ENCODE data around the gene MRPL50. TPM values are rescaled to one million over a fixed set of nuclear protein-coding genes. Genes with fewer than 3 reads are reported as not detected.

The MRPL50 gene
- total RNA-seq, 2 donors from 2014 or later, result 15.5 to 17.4 TPM

DNA sequence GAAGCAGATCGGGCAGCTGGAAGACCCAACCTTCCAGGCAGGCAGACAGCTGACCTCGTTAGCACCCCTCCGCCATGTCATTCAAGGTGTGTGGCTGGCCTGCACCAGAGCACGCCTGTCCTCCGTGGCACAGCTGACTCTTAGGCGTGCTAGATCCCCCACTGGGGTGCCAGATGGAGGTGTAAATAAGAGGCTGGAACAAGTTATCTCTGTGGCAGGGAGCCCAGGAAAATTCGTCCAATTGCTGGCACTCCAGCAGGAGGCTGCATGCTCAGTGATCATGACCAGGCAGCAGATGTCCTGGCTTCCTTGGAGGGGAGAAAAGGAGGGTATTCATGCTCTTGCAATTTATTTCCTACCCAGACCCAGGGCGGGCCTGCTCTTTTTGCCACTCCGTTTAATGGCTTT lies 45.0 kb upstream of the MRPL50 start:
- peak; percentile 59 for DNase-seq
- H3K9me3 ChIP-seq (ENCODE audit: control insufficient read depth, low read length), result no peaks in the 10 kb centered on the region
- no peak overlapping the region for H3K4me3 Mint-ChIP-seq
- no peak overlapping the region for H3K27ac Mint-ChIP-seq
- no peak overlapping the region for H3K4me3 ChIP-seq (ENCODE audit: low read length)
- 89 to 94% methylated on average over 6 to 9 of the region's 9 CpGs for WGBS, 2 experiments (ENCODE audit: insufficient coverage in 1 of 2, insufficient read length in 1 of 2)
- H3K9ac ChIP-seq (ENCODE audit: extremely low read depth, low read length, poor library complexity, severe bottlenecking), result no peak overlapping the region
- no peak overlapping the region for H3K27ac ChIP-seq (ENCODE audit: low read depth, low read length)
- no peaks in the 10 kb centered on the region for H3K4me1 ChIP-seq (ENCODE audit: control insufficient read depth, insufficient read depth, low read length)
- no peaks in the 10 kb centered on the region for H3K27me3 ChIP-seq (ENCODE audit: control insufficient read depth, insufficient read depth, low read length, poor library complexity, severe bottlenecking)
- no peaks in the 10 kb centered on the region for H3K36me3 Mint-ChIP-seq (ENCODE audit: low read depth)
- no peaks in the 10 kb centered on the region for H3K4me1 Mint-ChIP-seq
- no peak for TF ChIP-seq CTCF (conservative IDR thresholded peaks at IDR 0.05)
- H3K36me3 ChIP-seq (ENCODE audit: control insufficient read depth, insufficient read depth, low read length), result no peaks in the 10 kb centered on the region
- peaks cover 2% of the 10 kb centered on the region for H3K27me3 Mint-ChIP-seq (ENCODE audit: insufficient read depth)
- H3K9me3 Mint-ChIP-seq, result peaks cover 2% of the 10 kb centered on the region

GRCh38 chr9:101442736-101443135 lies 44.3 kb upstream of the MRPL50 start:
- H3K4me3 ChIP-seq (ENCODE audit: low read length), result no peak overlapping the region
- H3K27me3 ChIP-seq (ENCODE audit: control insufficient read depth, insufficient read depth, low read length, poor library complexity, severe bottlenecking), result no peaks in the 10 kb centered on the region
- Mint-ChIP-seq H3K27ac (no peak overlapping the region), H3K4me1 (no peaks in the 10 kb centered on the region), H3K27me3 (ENCODE audit: insufficient read depth) (peaks cover 2% of the 10 kb centered on the region), H3K4me3 (no peak overlapping the region), H3K36me3 (ENCODE audit: low read depth) (no peaks in the 10 kb centered on the region), H3K9me3 (peaks cover 2% of the 10 kb centered on the region)
- no peak for TF ChIP-seq CTCF (conservative IDR thresholded peaks at IDR 0.05)
- no peak overlapping the region for H3K27ac ChIP-seq (ENCODE audit: low read depth, low read length)
- no peak for DNase-seq
- no peaks in the 10 kb centered on the region for H3K9me3 ChIP-seq (ENCODE audit: control insufficient read depth, low read length)
- 88% methylated on average over 3 of the region's 3 CpGs; no CpG with 5 or more reads in 1 of the 2 experiments for WGBS, 2 experiments (ENCODE audit: insufficient coverage in 1 of 2, insufficient read length in 1 of 2)
- no peaks in the 10 kb centered on the region for H3K36me3 ChIP-seq (ENCODE audit: control insufficient read depth, insufficient read depth, low read length)
- no peak overlapping the region for H3K9ac ChIP-seq (ENCODE audit: extremely low read depth, low read length, poor library complexity, severe bottlenecking)
- H3K4me1 ChIP-seq (ENCODE audit: control insufficient read depth, insufficient read depth, low read length), result no peaks in the 10 kb centered on the region

GRCh38 chr9:101442318-101442717 lies 43.9 kb upstream of the MRPL50 start:
- 90% methylated on average over 3 of the region's 3 CpGs; no CpG with 5 or more reads in 1 of the 2 experiments for WGBS, 2 experiments (ENCODE audit: insufficient coverage in 1 of 2, insufficient read length in 1 of 2)
- H3K27ac Mint-ChIP-seq, result no peak overlapping the region

More at GRCh38 chr9:101442318-101442717, 43.9 kb upstream of the MRPL50 start:
- no peaks in the 10 kb centered on the region for H3K36me3 ChIP-seq (ENCODE audit: control insufficient read depth, insufficient read depth, low read length)
- Mint-ChIP-seq H3K27me3 (ENCODE audit: insufficient read depth) (peaks cover 2% of the 10 kb centered on the region), H3K4me1 (no peaks in the 10 kb centered on the region), H3K4me3 (no peak overlapping the region), H3K9me3 (peaks cover 2% of the 10 kb centered on the region), H3K36me3 (ENCODE audit: low read depth) (no peaks in the 10 kb centered on the region)
- H3K9ac ChIP-seq (ENCODE audit: extremely low read depth, low read length, poor library complexity, severe bottlenecking), result no peak overlapping the region
- H3K27ac ChIP-seq (ENCODE audit: low read depth, low read length), result no peak overlapping the region
- no peaks in the 10 kb centered on the region for H3K9me3 ChIP-seq (ENCODE audit: control insufficient read depth, low read length)
- H3K4me1 ChIP-seq (ENCODE audit: control insufficient read depth, insufficient read depth, low read length), result no peaks in the 10 kb centered on the region
- no peak for TF ChIP-seq CTCF (conservative IDR thresholded peaks at IDR 0.05)
- no peak overlapping the region for H3K4me3 ChIP-seq (ENCODE audit: low read length)
- DNase-seq, result no peak
- H3K27me3 ChIP-seq (ENCODE audit: control insufficient read depth, insufficient read depth, low read length, poor library complexity, severe bottlenecking), result no peaks in the 10 kb centered on the region
